Endothelial cell of umbilical vein (primary cell): Measurements from ENCODE around the gene PNPLA2. TPM values are rescaled to one million over a fixed set of nuclear protein-coding genes. Genes with fewer than 3 reads are reported as not detected.

Experiments
- BruUV-seq: library from RNA; stranded (reverse); fragments of 400-500 nt; replicated peaks from 2 replicates; lab custom pipeline; 2021; lab: Mats Ljungman, UMichigan
- CTCF ChIA-PET: fragments of 300-600, 350-600 bp; sonication (Branson Sonifier 250); formaldehyde crosslinking; loops from one replicate; lab custom pipeline; 2021; ENCODE audit warnings: antibody characterized with exemption, inconsistent platforms; lab: Charles Lee
- POLR2A ChIA-PET: fragments of 300-600, 350-600 bp; sonication (Branson Sonifier 250); formaldehyde crosslinking; loops from one replicate; lab custom pipeline; 2021; ENCODE audit warnings: antibody characterized with exemption, inconsistent platforms; lab: Charles Lee
- DNase-seq: peaks from one replicate; pipeline ENCODE4 v3.0.0-alpha.2; 2011; ENCODE audit warnings: low read depth, low spot score
- FAIRE-seq: peaks from 2 replicates; lab custom pipeline; 2011; peaks lifted over from hg19 to GRCh38; lab: Jason Lieb, UNC
- H2AFZ ChIP-seq: 2 replicates; pipeline ENCODE4 v1.6.0; 2012; ENCODE audit warnings: low read depth, low read length, control low read depth, inconsistent platforms
- H3K27ac ChIP-seq: 2 replicates; pipeline ENCODE4 v1.5.1; 2011; ENCODE audit warnings: low read depth, mild to moderate bottlenecking, control low read depth, low read length, moderate library complexity; ENCODE audit not compliant: insufficient read depth
- H3K27me3 ChIP-seq, 2 experiments: 2 replicates each; pipeline versions ENCODE4 v1.6.0 to v1.6.1; 2011; ENCODE audit warnings: low read length in 2 of 2, mixed read lengths in 1 of 2; ENCODE audit not compliant: control insufficient read depth in 2 of 2, insufficient read depth in 2 of 2
- H3K36me3 ChIP-seq, 2 experiments: 2 replicates in 1 of 2; 3 replicates in 1 of 2; pipeline ENCODE4 v1.5.1; 2011; ENCODE audit warnings: low read length in 2 of 2, mild to moderate bottlenecking in 1 of 2, moderate library complexity in 1 of 2; ENCODE audit not compliant: control insufficient read depth in 2 of 2, insufficient read depth in 2 of 2; ENCODE audit errors: extremely low read depth in 1 of 2
- H3K4me1 ChIP-seq: 3 replicates; pipeline ENCODE4 v1.5.1; 2011; ENCODE audit warnings: mild to moderate bottlenecking, low read length; ENCODE audit not compliant: control insufficient read depth, insufficient read depth; ENCODE audit errors: extremely low read depth
- H3K4me2 ChIP-seq: 2 replicates; pipeline ENCODE4 v1.6.1; 2011; ENCODE audit warnings: low read length, control low read depth, mixed read lengths; ENCODE audit not compliant: insufficient read depth
- H3K4me3 ChIP-seq, 3 experiments: fragments of 200-600 bp in 1 of 3; sonication (generic), shearing (Covaris generic) in 1 of 3; replicated peaks in 1 of 3; 2 replicates each; pipeline ENCODE4 v1.5.1; 2011 to 2016; ENCODE audit warnings: control low read depth in 3 of 3, low read length in 3 of 3, mild to moderate bottlenecking in 2 of 3, inconsistent platforms in 1 of 3, low read depth in 1 of 3, moderate library complexity in 1 of 3; ENCODE audit not compliant: insufficient read depth in 1 of 3
- H3K79me2 ChIP-seq: 2 replicates; pipeline ENCODE4 v1.6.0; 2012; ENCODE audit warnings: low read length, inconsistent platforms; ENCODE audit not compliant: control insufficient read depth, insufficient read depth
- H3K9ac ChIP-seq: replicated peaks from 2 replicates; pipeline ENCODE3; 2011; ENCODE audit warnings: low read length, control low read depth; ENCODE audit not compliant: insufficient read depth; ENCODE audit errors: extremely low read depth
- H3K9me1 ChIP-seq: replicated peaks from 3 replicates; pipeline ENCODE4 v1.6.0; 2011; ENCODE audit warnings: mild to moderate bottlenecking, low read length; ENCODE audit not compliant: control insufficient read depth, insufficient read depth; ENCODE audit errors: extremely low read depth
- H3K9me3 ChIP-seq: replicated peaks from 2 replicates; pipeline ENCODE4 v1.5.1; 2012; ENCODE audit warnings: low read length, inconsistent platforms; ENCODE audit not compliant: control insufficient read depth, insufficient read depth
- H4K20me1 ChIP-seq: replicated peaks from 2 replicates; pipeline ENCODE3; 2011; ENCODE audit warnings: mild to moderate bottlenecking, low read length; ENCODE audit not compliant: control insufficient read depth, insufficient read depth; ENCODE audit errors: extremely low read depth
- CTCF ChIP-seq, 2 donors: IDR thresholded peaks; 1 replicate in 1 of 2; 2 replicates in 1 of 2; pipeline ENCODE4 v1.5.1; 2011; ENCODE audit warnings: low read length in 2 of 2, mild to moderate bottlenecking in 2 of 2, moderate library complexity in 2 of 2, control low read depth in 1 of 2, inconsistent platforms in 1 of 2, low read depth in 1 of 2; ENCODE audit not compliant: insufficient read depth in 1 of 2; ENCODE audit errors: extremely low read depth in 1 of 2
- EZH2 ChIP-seq: IDR thresholded peaks from 2 replicates; pipeline ENCODE4 v1.6.1; 2012; ENCODE audit warnings: borderline replicate concordance, low read depth, mild to moderate bottlenecking, moderate library complexity, low read length, inconsistent platforms; ENCODE audit not compliant: severe bottlenecking
- GATA2 ChIP-seq: IDR thresholded peaks from 2 replicates; pipeline ENCODE4 v1.7.0; 2011; ENCODE audit warnings: low read depth, mild to moderate bottlenecking, moderate library complexity, mixed read lengths, low read length; ENCODE audit not compliant: insufficient read length, insufficient read depth
- dilution Hi-C: fragments of 300-500 bp; cut with MboI; formaldehyde crosslinking; loops from one replicate; pipeline ENCODE4 v1.15.0; 2019; ENCODE audit warnings: low sequenced_read_pairs; ENCODE audit not compliant: extremely low pct_ligation_motif_present
- intact Hi-C: fragments of 100-400 bp; cut with micrococcal nuclease; formaldehyde crosslinking; loops from one replicate; pipeline ENCODE4 v1.10.0; 2022
- polyA plus RNA-seq, 4 experiments: library from polyadenylated mRNA; depleted of rRNA in 3 of 4; stranded (reverse) in 3 of 4; unstranded in 1 of 4; fragments of >200 nt; gene quantifications; 2 replicates each; pipeline versions ENCODE4 v1.2.1 to v1.2.3, GENCODE V29; 2011 to 2012; ENCODE audit warnings: missing spikeins in 1 of 4
- total RNA-seq: library from RNA; stranded (reverse); gene quantifications from 2 replicates; pipeline ENCODE4 v1.2.3, GENCODE V29; 2021

The PNPLA2 gene
- total and polyA plus RNA-seq, 2 donors (not counting 3 experiments of a cell fraction or from before 2014, with no cell fraction given) = 73.1 to 75.6 TPM

GRCh38 chr11:844693-845644, 26.3 kb downstream of the PNPLA2 start:
- Histone ChIP-seq H3K36me3 (peaks cover 2 to 5% of the 10 kb centered on the region in 2 experiments), H2AFZ (no peak overlapping the region), H3K4me2 (peak overlapping the region; percentile 44), H3K4me3 (peak overlapping the region in 1 of 3 experiments; percentile 23), H3K9ac (peak overlapping the region; percentile 68), H3K9me3 (no peaks in the 10 kb centered on the region), H3K79me2 (peaks cover 36% of the 10 kb centered on the region), H3K4me1 (peaks cover 39% of the 10 kb centered on the region), H4K20me1 (no peaks in the 10 kb centered on the region), H3K27me3 (no peaks in the 10 kb centered on the region), H3K9me1 (no peaks in the 10 kb centered on the region), H3K27ac (peak overlapping the region; percentile 83)
- intact Hi-C loops = loop anchor here (1.0 to 5.0 kb wide), 4 partner anchors 10 to 132 kb away; partner anchors contain the start of genes CHID1 and RPLP2
- dilution Hi-C loops = no loop called here
- ChIA-PET CTCF (interaction anchor here (0.6 to 3.3 kb wide), 4 partner anchors 11 to 206 kb away, joined by 3 to 19 read pairs (median 6); partner anchors contain the start of gene CD151), POLR2A (interaction anchor here (0.5 to 3.8 kb wide), 6 partner anchors 11 to 58 kb away, joined by 3 to 25 read pairs (median 5); partner anchors contain the start of genes CD151 and PNPLA2)
- BruUV-seq = TSS peak; percentile 2
- TF ChIP-seq GATA2 (no peak), CTCF (IDR thresholded peaks at IDR 0.05; ENCODE audit: extremely low read depth in 1 of 2, insufficient read depth in 1 of 2, low read depth in 1 of 2, low read length in 2 of 2) (no peak), EZH2 (no peak)
- FAIRE-seq = peak; percentile 96
- peak; percentile 92 for DNase-seq
